ENCODE results near the gene SNAI1. TPM values are rescaled to one million over a fixed set of nuclear protein-coding genes. Genes with fewer than 3 reads are reported as not detected.

Gene SNAI1
- under 1 TPM; 0.37 to 0.47 TPM for total RNA-seq

DNA sequence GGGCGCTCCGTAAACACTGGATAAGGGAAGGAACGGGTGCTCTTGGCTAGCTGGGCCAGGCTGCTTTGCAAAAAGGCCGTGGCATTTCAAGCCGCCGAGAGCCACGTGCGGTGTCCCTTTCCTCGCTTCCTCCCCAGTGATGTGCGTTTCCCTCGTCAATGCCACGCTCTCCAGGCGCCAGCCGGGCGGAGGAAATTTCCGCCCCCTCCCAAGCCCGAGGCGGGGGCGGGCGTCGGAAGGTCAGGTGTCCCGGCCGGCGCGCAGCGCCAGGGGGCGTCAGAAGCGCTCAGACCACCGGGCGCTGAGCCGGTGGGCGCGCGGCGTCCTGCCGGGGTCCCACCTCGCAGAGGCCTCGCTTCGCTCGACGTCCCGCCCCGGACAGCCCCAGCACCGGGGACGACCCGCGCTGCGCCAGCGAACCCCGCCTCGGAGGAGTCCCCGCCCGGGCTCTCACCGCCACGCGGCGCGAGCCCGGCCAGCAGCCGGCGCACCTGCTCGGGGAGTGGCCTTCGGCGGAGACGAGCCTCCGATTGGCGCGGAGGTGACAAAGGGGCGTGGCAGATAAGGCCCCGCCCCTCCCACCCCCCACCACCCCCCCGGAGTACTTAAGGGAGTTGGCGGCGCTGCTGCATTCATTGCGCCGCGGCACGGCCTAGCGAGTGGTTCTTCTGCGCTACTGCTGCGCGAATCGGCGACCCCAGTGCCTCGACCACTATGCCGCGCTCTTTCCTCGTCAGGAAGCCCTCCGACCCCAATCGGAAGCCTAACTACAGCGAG, at the start of gene SNAI1:
Gene SNAI1 (plus strand): TSS at position 635 of the 777 bp plus-strand sequence. CDS start 80 bp downstream, at position 715.
- H3K27me3 Mint-ChIP-seq (ENCODE audit: low read depth), result peaks cover 20% of the 10 kb centered on the region
- H3K4me1 Mint-ChIP-seq (ENCODE audit: low read depth), result peaks cover 31% of the 10 kb centered on the region
- H3K4me3 Mint-ChIP-seq, result peak within 1 kb of the TSS; percentile 60
- ChIA-PET POLR2A (no interaction called here), CTCF (interaction anchor here (1.1 to 13.9 kb wide), 4 partner anchors 18 to 187 kb away, joined by 3 to 408 read pairs (median 40); no protein-coding TSS in a partner anchor)
- no peaks in the 10 kb centered on the region for H3K36me3 Mint-ChIP-seq (ENCODE audit: low read depth)
- ATAC-seq (peak; percentile 93), DNase-seq (peak; percentile 87)
- peak within 1 kb of the TSS; percentile 25 for H3K27ac Mint-ChIP-seq
- no peaks in the 10 kb centered on the region for H3K9me3 Mint-ChIP-seq (ENCODE audit: insufficient read depth)

DNA sequence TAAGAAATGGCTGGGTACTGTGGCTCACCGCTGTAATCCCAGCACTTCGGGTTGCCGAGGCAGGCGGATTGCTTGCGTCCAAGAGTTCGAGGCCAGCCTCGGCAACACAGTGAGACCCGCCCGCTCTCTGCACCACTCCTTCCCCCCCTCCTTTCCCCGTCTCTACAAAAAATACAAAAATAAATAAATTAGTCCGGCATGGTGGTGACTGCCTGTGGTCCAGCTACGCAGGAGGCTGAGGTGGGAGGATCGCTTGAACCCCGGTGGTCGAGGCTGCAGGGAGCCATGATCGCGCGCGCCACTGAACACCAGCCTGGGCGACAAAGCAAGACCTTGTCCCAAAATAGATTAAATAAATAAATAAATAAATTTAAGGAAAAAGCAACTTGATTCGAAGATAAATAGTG, 47.0 kb upstream of the SNAI1 start:
- DNase-seq (no peak), ATAC-seq (peak; percentile 2)
- H3K9me3 Mint-ChIP-seq (ENCODE audit: insufficient read depth), result no peaks in the 10 kb centered on the region
- H3K4me3 Mint-ChIP-seq, result peak overlapping the region; percentile 96
- H3K4me1 Mint-ChIP-seq (ENCODE audit: low read depth), result peaks cover 40% of the 10 kb centered on the region
- peaks cover 14% of the 10 kb centered on the region for H3K36me3 Mint-ChIP-seq (ENCODE audit: low read depth)
- POLR2A ChIA-PET, result interaction anchor here (0.7 to 2.7 kb wide), 6 partner anchors 9 to 136 kb away, joined by 3 to 17 read pairs (median 6); partner anchors contain the start of gene SPATA2
- no peak overlapping the region for H3K27ac Mint-ChIP-seq
- CTCF ChIA-PET, result interaction anchor here (0.9 to 4.6 kb wide), 7 partner anchors 9 to 398 kb away, joined by 3 to 26 read pairs (median 4); no protein-coding TSS in a partner anchor
- H3K27me3 Mint-ChIP-seq (ENCODE audit: low read depth), result no peaks in the 10 kb centered on the region

DNA sequence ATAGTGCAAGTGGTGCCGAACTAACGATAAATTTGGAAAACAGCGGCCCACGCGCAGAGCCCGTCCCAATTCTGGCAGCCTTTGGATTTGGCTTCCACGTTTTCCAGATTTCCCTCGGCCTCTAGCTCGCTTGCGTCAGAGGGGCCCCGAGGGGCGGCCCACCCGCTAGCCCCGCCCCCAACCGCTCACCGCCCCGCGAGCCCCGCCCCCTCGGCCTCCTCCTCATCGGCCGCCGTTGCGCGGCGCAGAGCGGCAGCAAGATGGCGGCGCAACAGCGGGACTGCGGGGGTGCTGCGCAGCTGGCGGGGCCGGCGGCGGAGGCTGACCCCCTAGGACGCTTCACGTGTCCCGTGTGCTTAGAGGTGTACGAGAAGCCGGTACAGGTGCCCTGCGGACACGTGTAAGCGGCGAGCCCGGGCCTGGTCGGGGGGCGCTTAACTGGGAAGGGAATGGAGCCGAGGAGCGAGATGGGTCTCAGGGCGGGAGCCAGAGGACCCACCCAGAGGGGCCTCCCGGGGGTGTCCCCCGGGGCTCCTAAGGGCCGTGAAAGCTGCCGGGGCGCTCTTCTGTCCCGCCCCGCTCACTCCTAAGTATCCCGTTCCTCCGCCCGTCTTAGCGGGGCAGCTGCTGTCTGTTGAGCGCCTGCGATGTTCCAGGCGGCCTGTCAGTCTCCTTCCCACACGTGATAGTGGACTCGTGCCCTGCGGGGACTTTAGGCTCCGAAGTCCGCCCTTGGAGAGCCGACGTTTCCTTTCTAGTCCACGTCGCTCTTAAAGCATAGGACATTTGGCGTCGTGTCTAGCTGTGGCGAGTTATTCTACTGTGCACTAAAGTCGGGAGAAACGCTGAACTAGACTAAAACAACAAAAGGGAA, 46.4 kb upstream of the SNAI1 start, which contains the start of gene RNF114:
Gene RNF114 (plus strand): TSS at position 245 of the 874 bp plus-strand sequence. CDS start 16 bp downstream, at position 261.
- POLR2A ChIA-PET, result interaction anchor here (0.6 to 2.7 kb wide), 7 partner anchors 8 to 149 kb away, joined by 3 to 17 read pairs (median 4); partner anchors contain the start of gene SPATA2
- H3K4me3 Mint-ChIP-seq, result peak within 1 kb of the TSS; percentile 96
- peaks cover 43% of the 10 kb centered on the region for H3K4me1 Mint-ChIP-seq (ENCODE audit: low read depth)
- no peaks in the 10 kb centered on the region for H3K9me3 Mint-ChIP-seq (ENCODE audit: insufficient read depth)
- H3K27ac Mint-ChIP-seq, result peak within 1 kb of the TSS; percentile 94
- peak; percentile 90 for ATAC-seq
- H3K36me3 Mint-ChIP-seq (ENCODE audit: low read depth), result peaks cover 20% of the 10 kb centered on the region
- peak; percentile 93 for DNase-seq
- CTCF ChIA-PET, result interaction anchor here (0.9 to 4.6 kb wide), 8 partner anchors 10 to 602 kb away, joined by 3 to 26 read pairs (median 4); no protein-coding TSS in a partner anchor
- no peaks in the 10 kb centered on the region for H3K27me3 Mint-ChIP-seq (ENCODE audit: low read depth)

DNA sequence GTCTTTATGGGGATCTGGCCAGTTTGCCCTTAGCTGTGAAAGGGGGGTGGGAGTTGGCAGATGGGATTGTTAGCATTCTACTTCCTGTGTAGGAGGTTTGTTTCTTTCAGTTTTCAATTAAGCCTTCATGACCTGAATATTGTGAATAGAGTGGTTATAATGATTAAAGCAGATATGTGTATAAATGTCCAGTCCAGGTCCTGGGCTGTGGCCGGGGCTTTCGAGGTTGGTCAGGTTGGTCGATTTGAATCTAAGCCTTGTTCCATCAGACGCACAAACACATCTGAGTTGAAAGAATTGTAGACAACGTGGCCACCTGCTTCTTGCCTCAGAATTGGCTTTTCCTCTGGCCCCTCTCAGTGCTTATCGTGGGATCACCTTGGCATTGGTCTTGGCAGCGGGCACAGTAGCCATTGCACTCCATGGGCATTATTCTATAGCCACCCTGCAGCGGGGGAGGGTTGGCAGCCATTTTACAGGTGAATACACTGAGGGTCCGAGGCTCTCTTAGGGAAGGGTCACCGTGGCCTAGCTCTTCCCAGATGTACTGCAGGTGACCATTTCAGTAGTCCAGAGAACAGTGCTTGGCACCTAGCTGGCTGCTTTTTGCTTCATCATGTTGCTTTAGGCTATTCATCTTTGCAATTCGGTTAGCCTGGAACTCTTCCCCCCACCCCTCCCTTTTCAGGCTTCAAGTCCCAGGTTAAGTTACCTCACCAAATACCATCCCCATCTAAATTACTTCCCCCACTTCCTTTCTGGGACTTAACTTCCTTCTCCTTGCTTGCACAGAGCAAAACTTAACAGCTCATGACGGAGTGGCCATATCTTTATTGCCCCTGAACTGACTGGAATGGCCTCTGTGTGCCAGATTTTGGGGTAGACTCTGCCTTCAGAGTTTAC, 45.5 kb upstream of the SNAI1 start:
- Mint-ChIP-seq H3K4me1 (ENCODE audit: low read depth) (peaks cover 43% of the 10 kb centered on the region), H3K27ac (peak overlapping the region; percentile 94), H3K4me3 (peak overlapping the region; percentile 96), H3K9me3 (ENCODE audit: insufficient read depth) (no peaks in the 10 kb centered on the region), H3K36me3 (ENCODE audit: low read depth) (peaks cover 24% of the 10 kb centered on the region), H3K27me3 (ENCODE audit: low read depth) (no peaks in the 10 kb centered on the region)
- peak; percentile 29 for DNase-seq
- ATAC-seq, result peak; percentile 19
- ChIA-PET CTCF (interaction anchor here (1.1 to 4.6 kb wide), 7 partner anchors 9 to 603 kb away, joined by 3 to 26 read pairs (median 5); no protein-coding TSS in a partner anchor), POLR2A (interaction anchor here (0.6 to 2.7 kb wide), 5 partner anchors 9 to 148 kb away, joined by 3 to 17 read pairs (median 9); partner anchors contain the start of gene SPATA2)

DNA sequence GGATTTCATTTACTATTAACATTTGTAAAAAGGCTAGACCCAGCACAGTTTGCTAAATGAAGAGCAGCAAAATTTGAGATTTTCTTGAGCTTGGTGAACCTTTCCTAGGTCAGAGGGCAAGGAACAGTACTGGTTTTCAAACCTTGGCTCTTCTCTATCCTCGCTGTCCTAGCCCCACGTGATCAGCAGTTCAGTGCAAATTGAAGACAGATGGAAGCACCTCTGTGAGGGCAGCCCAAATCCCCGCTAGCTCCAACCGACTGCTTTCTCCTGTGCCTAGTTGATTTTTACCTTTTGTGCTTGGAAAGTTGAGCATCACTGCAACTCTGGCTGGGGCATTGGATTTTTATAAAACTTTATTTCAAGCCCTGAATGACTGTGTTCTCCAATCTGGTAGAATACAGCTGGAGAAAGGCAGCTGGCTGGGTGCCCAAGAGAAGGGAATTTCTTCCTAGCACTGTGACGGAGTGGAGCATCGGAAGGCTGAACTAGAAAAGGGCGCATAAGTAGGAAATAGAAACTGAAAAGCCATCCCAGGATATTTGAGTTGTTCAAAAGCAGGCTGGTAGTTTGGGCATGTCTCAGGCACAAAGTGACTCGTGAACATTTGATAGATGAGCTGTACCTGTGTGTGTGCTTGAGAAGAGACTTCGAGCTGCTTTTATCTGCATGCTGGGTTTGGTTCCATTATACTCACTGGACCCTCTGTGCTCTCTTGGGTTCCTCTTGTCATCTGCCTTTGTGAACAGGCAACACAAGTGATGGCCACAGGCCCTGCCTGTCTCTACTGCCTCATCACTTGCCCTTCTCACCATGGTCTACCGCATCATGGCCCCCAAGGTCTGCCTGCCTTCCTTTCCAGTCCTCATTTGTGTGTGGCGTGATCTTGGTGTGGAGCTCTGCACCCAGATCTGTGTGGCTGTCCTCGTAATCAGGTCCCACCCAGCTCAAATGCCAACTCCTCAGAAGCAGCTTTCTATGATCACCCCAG, 44.3 kb upstream of the SNAI1 start:
- Mint-ChIP-seq H3K27ac (peak overlapping the region; percentile 62), H3K4me3 (peak overlapping the region; percentile 96), H3K9me3 (ENCODE audit: insufficient read depth) (no peaks in the 10 kb centered on the region), H3K27me3 (ENCODE audit: low read depth) (no peaks in the 10 kb centered on the region), H3K36me3 (ENCODE audit: low read depth) (peaks cover 29% of the 10 kb centered on the region), H3K4me1 (ENCODE audit: low read depth) (peaks cover 43% of the 10 kb centered on the region)
- ChIA-PET CTCF (interaction anchor here (0.7 to 4.6 kb wide), 5 partner anchors 8 to 145 kb away, joined by 3 to 26 read pairs (median 6); no protein-coding TSS in a partner anchor), POLR2A (interaction anchor here (0.6 kb wide), 1 partner anchor 156 kb away, joined by 4 read pairs; no protein-coding TSS in a partner anchor)
- ATAC-seq (no peak), DNase-seq (no peak)

DNA sequence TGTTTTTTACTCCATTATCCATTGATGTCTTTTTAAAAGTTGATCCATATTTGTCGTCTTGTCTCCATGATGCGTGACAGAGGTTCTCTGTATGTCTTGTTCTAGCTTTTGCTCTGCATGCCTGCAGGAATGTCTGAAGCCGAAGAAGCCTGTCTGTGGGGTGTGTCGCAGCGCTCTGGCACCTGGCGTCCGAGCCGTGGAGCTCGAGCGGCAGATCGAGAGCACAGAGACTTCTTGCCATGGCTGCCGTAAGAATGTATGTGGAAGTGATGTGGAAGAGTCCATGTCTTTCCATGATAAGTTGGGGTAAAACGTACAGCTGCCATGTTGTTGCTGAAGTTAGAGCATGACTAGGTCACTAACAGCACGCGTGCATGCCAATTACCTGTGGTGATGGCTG, 41.3 kb upstream of the SNAI1 start:
- Mint-ChIP-seq H3K27ac (no peak overlapping the region), H3K4me3 (no peak overlapping the region), H3K36me3 (ENCODE audit: low read depth) (peaks cover 50% of the 10 kb centered on the region), H3K27me3 (ENCODE audit: low read depth) (no peaks in the 10 kb centered on the region), H3K4me1 (ENCODE audit: low read depth) (peaks cover 38% of the 10 kb centered on the region), H3K9me3 (ENCODE audit: insufficient read depth) (no peaks in the 10 kb centered on the region)
- CTCF ChIA-PET, result interaction anchor here (0.6 to 1.1 kb wide), 2 partner anchors 37 to 38 kb away, joined by 3 read pairs; no protein-coding TSS in a partner anchor
- DNase-seq (no peak), ATAC-seq (no peak)
- POLR2A ChIA-PET, result no interaction called here

DNA sequence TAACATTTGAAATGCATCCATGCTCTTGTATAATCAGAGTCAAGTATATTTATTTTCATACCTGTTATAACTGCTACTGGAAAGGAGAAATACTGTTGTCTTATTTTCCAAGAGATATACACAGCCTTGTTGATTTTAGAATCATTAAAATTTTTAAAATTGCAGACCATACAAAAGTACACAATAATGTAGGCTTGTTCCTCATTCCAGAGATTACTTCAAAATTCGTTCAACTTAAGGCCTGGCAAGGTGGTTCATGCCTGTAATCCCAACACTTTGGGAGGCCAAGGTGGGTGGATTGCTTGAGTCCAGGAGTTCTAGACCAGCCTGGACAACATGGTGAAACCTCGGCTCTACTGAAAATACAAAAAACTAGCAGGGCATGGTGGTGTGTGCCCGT, 40.5 kb upstream of the SNAI1 start:
- Mint-ChIP-seq H3K27me3 (ENCODE audit: low read depth) (no peaks in the 10 kb centered on the region), H3K9me3 (ENCODE audit: insufficient read depth) (no peaks in the 10 kb centered on the region), H3K36me3 (ENCODE audit: low read depth) (peaks cover 56% of the 10 kb centered on the region), H3K27ac (no peak overlapping the region), H3K4me1 (ENCODE audit: low read depth) (peaks cover 32% of the 10 kb centered on the region), H3K4me3 (no peak overlapping the region)
- CTCF ChIA-PET, result interaction anchor here (0.6 to 1.5 kb wide), 2 partner anchors 36 to 129 kb away, joined by 3 to 6 read pairs; no protein-coding TSS in a partner anchor
- DNase-seq (no peak), ATAC-seq (no peak)
- POLR2A ChIA-PET, result no interaction called here

DNA sequence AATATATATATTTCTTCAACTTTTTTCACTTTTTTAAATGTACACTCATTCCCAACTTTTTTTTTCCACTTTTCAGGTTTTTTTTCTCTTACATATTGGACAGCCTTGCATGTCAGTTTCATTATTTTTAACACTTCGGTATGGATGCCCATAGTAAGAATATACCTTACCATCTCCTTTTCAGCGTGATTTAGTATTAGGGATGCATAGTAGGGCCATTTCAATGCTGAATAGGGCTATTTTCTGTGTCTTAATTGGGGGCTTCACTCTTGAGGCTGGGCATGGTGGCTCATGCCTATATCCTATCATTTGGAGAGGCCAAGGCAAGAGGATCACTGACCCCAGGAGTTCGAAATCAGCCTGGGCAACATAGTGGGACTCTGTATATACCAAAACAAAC, 39.8 kb upstream of the SNAI1 start:
- no peak overlapping the region for H3K4me3 Mint-ChIP-seq
- no peaks in the 10 kb centered on the region for H3K9me3 Mint-ChIP-seq (ENCODE audit: insufficient read depth)
- peaks cover 61% of the 10 kb centered on the region for H3K36me3 Mint-ChIP-seq (ENCODE audit: low read depth)
- H3K4me1 Mint-ChIP-seq (ENCODE audit: low read depth), result peaks cover 25% of the 10 kb centered on the region
- no peak overlapping the region for H3K27ac Mint-ChIP-seq
- no peaks in the 10 kb centered on the region for H3K27me3 Mint-ChIP-seq (ENCODE audit: low read depth)
- no peak for ATAC-seq
- no peak for DNase-seq
- POLR2A ChIA-PET, result no interaction called here
- CTCF ChIA-PET, result interaction anchor here (1.5 kb wide), 1 partner anchor 128 kb away, joined by 6 read pairs; no protein-coding TSS in a partner anchor

DNA sequence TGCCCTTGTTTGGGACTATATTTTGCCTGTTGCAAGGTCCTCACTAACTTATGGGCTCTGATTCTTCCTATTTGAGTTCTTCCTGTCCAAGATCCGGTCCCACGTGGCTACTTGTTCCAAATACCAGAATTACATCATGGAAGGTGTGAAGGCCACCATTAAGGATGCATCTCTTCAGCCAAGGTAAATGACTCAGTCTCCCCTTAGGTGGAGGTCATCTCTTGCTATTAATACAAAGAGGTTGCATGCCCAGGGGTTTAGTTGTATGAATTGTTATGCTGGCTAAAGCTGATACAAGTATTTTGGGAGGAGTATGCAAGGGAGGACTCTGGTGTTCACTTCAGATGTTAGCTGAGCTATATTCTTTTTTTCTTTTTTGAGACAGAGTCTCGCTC, 37.5 kb upstream of the SNAI1 start:
- Mint-ChIP-seq H3K27me3 (ENCODE audit: low read depth) (no peaks in the 10 kb centered on the region), H3K27ac (no peak overlapping the region), H3K36me3 (ENCODE audit: low read depth) (peaks cover 63% of the 10 kb centered on the region), H3K9me3 (ENCODE audit: insufficient read depth) (no peaks in the 10 kb centered on the region), H3K4me3 (no peak overlapping the region), H3K4me1 (ENCODE audit: low read depth) (peaks cover 13% of the 10 kb centered on the region)
- ATAC-seq (no peak), DNase-seq (no peak)
- ChIA-PET CTCF (interaction anchor here (0.6 to 1.4 kb wide), 3 partner anchors 34 to 404 kb away, joined by 3 to 4 read pairs (median 3); no protein-coding TSS in a partner anchor), POLR2A (interaction anchor here (1.8 kb wide), 1 partner anchor 9 kb away, joined by 9 read pairs; the partner anchor contains the start of gene RNF114)
